ENCODE results near the gene SLAMF9.

SLAMF9 gene

GRCh38 chr1:159979257-159979656 is 25.2 kb upstream of the SLAMF9 start:
- H3K27me3 ChIP-seq (ENCODE audit: control insufficient read depth in 1 of 2, insufficient read depth in 2 of 2, low read length in 2 of 2), result no peaks in the 10 kb centered on the region
- peaks cover 3 to 23% of the 10 kb centered on the region in 2 donors for H3K36me3 ChIP-seq (ENCODE audit: control insufficient read depth in 1 of 2, insufficient read depth in 2 of 2, low read length in 2 of 2)
- no peaks in the 10 kb centered on the region for H3K9me3 ChIP-seq (ENCODE audit: control insufficient read depth in 1 of 2, low read length in 2 of 2)
- H3K27ac ChIP-seq (ENCODE audit: low read depth, low read length), result no peak overlapping the region
- H3K4me1 ChIP-seq (ENCODE audit: control insufficient read depth in 1 of 2, insufficient read depth in 2 of 2, low read length in 2 of 2), result no peaks in the 10 kb centered on the region
- no peak overlapping the region for H3K9ac ChIP-seq (ENCODE audit: low read depth in 1 of 2, low read length in 2 of 2)
- no peak overlapping the region for H3K4me3 ChIP-seq (ENCODE audit: low read depth in 1 of 2, low read length in 2 of 2)

GRCh38 chr1:159978107-159978398 is 24.0 kb upstream of the SLAMF9 start:
- Histone ChIP-seq H3K4me3 (ENCODE audit: low read depth in 1 of 2, low read length in 2 of 2) (no peak overlapping the region), H3K27me3 (ENCODE audit: control insufficient read depth in 1 of 2, insufficient read depth in 2 of 2, low read length in 2 of 2) (no peaks in the 10 kb centered on the region)

GRCh38 chr1:159977364-159978106 is 23.5 kb upstream of the SLAMF9 start:
- Histone ChIP-seq H3K9ac (ENCODE audit: low read depth in 1 of 2, low read length in 2 of 2) (no peak overlapping the region), H3K4me1 (ENCODE audit: control insufficient read depth in 1 of 2, insufficient read depth in 2 of 2, low read length in 2 of 2) (peaks cover 0 to 1% of the 10 kb centered on the region in 2 donors), H3K4me3 (ENCODE audit: low read depth in 1 of 2, low read length in 2 of 2) (no peak overlapping the region), H3K27ac (ENCODE audit: low read depth, low read length) (no peak overlapping the region), H3K36me3 (ENCODE audit: control insufficient read depth in 1 of 2, insufficient read depth in 2 of 2, low read length in 2 of 2) (peaks cover 3 to 25% of the 10 kb centered on the region in 2 donors), H3K27me3 (ENCODE audit: control insufficient read depth in 1 of 2, insufficient read depth in 2 of 2, low read length in 2 of 2) (no peaks in the 10 kb centered on the region), H3K9me3 (ENCODE audit: control insufficient read depth in 1 of 2, low read length in 2 of 2) (no peaks in the 10 kb centered on the region)

More at GRCh38 chr1:159978107-159978398, 24.0 kb upstream of the SLAMF9 start:
- H3K36me3 ChIP-seq (ENCODE audit: control insufficient read depth in 1 of 2, insufficient read depth in 2 of 2, low read length in 2 of 2), result peaks cover 3 to 23% of the 10 kb centered on the region in 2 donors
- no peak overlapping the region for H3K9ac ChIP-seq (ENCODE audit: low read depth in 1 of 2, low read length in 2 of 2)
- H3K27ac ChIP-seq (ENCODE audit: low read depth, low read length), result no peak overlapping the region
- H3K9me3 ChIP-seq (ENCODE audit: control insufficient read depth in 1 of 2, low read length in 2 of 2), result no peaks in the 10 kb centered on the region
- no peaks in the 10 kb centered on the region for H3K4me1 ChIP-seq (ENCODE audit: control insufficient read depth in 1 of 2, insufficient read depth in 2 of 2, low read length in 2 of 2)

DNA sequence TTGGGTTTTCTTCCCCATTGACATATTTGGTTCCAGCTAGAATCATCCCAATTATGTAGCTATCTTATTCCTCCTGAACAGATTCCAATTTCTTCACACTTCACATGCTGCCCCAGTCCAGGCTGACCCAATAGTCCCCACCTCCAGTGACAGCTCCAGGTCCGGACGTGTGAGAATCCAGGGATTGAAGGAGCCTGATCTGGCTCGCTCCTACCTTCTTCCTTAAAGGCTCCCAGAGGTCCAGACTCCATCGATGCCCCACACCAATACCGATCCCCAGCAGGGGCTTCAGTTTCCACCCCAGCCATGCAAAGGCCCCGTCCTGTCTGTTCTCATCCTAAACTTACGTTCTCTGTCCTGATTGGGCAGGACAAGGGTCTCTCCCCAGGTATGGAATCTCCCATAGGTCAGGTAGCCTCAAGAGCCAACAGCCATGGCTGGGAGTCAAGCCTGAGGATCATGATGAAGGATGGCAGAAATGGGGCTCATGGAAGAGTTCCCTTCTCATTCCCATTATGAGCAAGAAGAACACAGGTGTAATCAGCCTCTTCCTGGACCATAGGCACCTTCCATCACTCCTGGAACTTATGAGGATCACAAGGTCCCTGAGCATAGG is 20.4 kb upstream of the SLAMF9 start:
- no peaks in the 10 kb centered on the region for H3K27me3 ChIP-seq (ENCODE audit: control insufficient read depth in 1 of 2, insufficient read depth in 2 of 2, low read length in 2 of 2)
- H3K36me3 ChIP-seq (ENCODE audit: control insufficient read depth in 1 of 2, insufficient read depth in 2 of 2, low read length in 2 of 2), result peaks cover 3 to 11% of the 10 kb centered on the region in 2 donors
- H3K9me3 ChIP-seq (ENCODE audit: control insufficient read depth in 1 of 2, low read length in 2 of 2), result no peaks in the 10 kb centered on the region
- no peak overlapping the region for H3K9ac ChIP-seq (ENCODE audit: low read depth in 1 of 2, low read length in 2 of 2)
- peaks cover 25 to 27% of the 10 kb centered on the region in 2 donors for H3K4me1 ChIP-seq (ENCODE audit: control insufficient read depth in 1 of 2, insufficient read depth in 2 of 2, low read length in 2 of 2)
- no peak overlapping the region for H3K4me3 ChIP-seq (ENCODE audit: low read depth in 1 of 2, low read length in 2 of 2)
- H3K27ac ChIP-seq (ENCODE audit: low read depth, low read length), result no peak overlapping the region

GRCh38 chr1:159973350-159973940 is 19.4 kb upstream of the SLAMF9 start:
- Histone ChIP-seq H3K9ac (ENCODE audit: low read depth in 1 of 2, low read length in 2 of 2) (no peak overlapping the region), H3K9me3 (ENCODE audit: control insufficient read depth in 1 of 2, low read length in 2 of 2) (no peaks in the 10 kb centered on the region), H3K4me1 (ENCODE audit: control insufficient read depth in 1 of 2, insufficient read depth in 2 of 2, low read length in 2 of 2) (peaks cover 29 to 32% of the 10 kb centered on the region in 2 donors), H3K4me3 (ENCODE audit: low read depth in 1 of 2, low read length in 2 of 2) (no peak overlapping the region), H3K27me3 (ENCODE audit: control insufficient read depth in 1 of 2, insufficient read depth in 2 of 2, low read length in 2 of 2) (no peaks in the 10 kb centered on the region), H3K36me3 (ENCODE audit: control insufficient read depth in 1 of 2, insufficient read depth in 2 of 2, low read length in 2 of 2) (peaks cover 3 to 11% of the 10 kb centered on the region in 2 donors), H3K27ac (ENCODE audit: low read depth, low read length) (no peak overlapping the region)

DNA sequence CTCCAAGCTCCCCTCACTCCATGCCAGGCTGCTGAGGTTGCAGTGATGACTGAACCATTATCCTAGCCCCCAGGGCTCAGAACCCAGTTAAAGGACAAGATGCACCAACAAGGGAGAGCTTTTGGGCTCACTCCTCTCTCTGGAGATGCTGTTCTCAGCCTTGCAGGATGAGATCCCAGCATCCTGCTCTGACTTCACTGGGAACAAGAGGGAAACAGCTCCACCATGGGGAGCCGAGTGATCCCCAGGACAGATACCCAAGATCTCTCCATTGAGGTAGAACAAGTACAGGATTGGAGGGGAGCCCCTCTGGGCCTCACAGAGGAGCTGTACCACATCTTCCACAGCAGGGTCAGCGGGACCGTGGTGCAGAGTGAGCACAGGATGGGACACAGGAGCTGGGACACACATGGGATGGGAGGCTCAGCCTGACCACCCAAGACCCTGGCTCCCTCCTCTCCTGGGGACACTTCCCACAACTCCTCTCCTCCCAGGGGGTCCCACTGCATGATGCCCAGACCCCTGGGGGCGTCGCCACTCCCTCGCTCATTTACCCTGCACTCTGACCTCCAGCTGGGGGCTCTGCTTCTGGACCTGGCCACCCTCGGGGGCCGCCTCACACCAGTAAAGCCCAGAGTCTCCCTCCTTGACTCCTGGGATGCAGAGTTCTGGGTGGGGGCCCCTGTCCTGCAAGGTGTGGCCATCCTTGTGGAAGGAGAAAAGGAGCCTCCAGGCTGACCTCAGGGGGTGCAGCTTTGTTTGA is 18.6 kb upstream of the SLAMF9 start:
- Histone ChIP-seq H3K9ac (ENCODE audit: low read depth in 1 of 2, low read length in 2 of 2) (no peak overlapping the region), H3K4me3 (ENCODE audit: low read depth in 1 of 2, low read length in 2 of 2) (no peak overlapping the region), H3K27me3 (ENCODE audit: control insufficient read depth in 1 of 2, insufficient read depth in 2 of 2, low read length in 2 of 2) (no peaks in the 10 kb centered on the region), H3K36me3 (ENCODE audit: control insufficient read depth in 1 of 2, insufficient read depth in 2 of 2, low read length in 2 of 2) (peaks cover 3 to 7% of the 10 kb centered on the region in 2 donors), H3K9me3 (ENCODE audit: control insufficient read depth in 1 of 2, low read length in 2 of 2) (no peaks in the 10 kb centered on the region), H3K4me1 (ENCODE audit: control insufficient read depth in 1 of 2, insufficient read depth in 2 of 2, low read length in 2 of 2) (peaks cover 29 to 32% of the 10 kb centered on the region in 2 donors), H3K27ac (ENCODE audit: low read depth, low read length) (no peak overlapping the region)

DNA sequence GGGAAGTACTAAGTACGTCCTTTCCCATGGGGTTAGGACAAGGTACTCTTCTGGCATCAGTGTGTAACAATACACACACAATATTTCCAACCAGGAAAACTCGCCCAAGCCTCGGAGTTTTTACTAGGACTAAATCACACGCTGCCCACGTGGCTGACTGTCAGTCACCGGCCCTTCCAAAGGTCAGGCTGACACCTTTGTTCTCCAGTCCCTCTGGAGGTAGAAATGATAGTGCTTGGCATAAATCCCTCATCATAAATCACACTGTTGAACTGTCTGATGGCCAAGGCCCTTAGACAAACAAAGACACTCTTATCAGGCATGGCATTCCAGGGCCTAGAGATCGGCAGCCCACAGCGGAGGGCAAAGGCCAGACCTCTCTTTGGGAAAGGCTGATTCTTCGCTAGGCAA is 16.9 kb upstream of the SLAMF9 start:
- Histone ChIP-seq H3K27ac (ENCODE audit: low read depth, low read length) (no peak overlapping the region), H3K36me3 (ENCODE audit: control insufficient read depth in 1 of 2, insufficient read depth in 2 of 2, low read length in 2 of 2) (peaks cover 0 to 6% of the 10 kb centered on the region in 2 donors), H3K4me3 (ENCODE audit: low read depth in 1 of 2, low read length in 2 of 2) (peak overlapping the region in 1 of 2 donors; percentile 8), H3K9me3 (ENCODE audit: control insufficient read depth in 1 of 2, low read length in 2 of 2) (no peaks in the 10 kb centered on the region), H3K27me3 (ENCODE audit: control insufficient read depth in 1 of 2, insufficient read depth in 2 of 2, low read length in 2 of 2) (no peaks in the 10 kb centered on the region), H3K4me1 (ENCODE audit: control insufficient read depth in 1 of 2, insufficient read depth in 2 of 2, low read length in 2 of 2) (peaks cover 29 to 32% of the 10 kb centered on the region in 2 donors), H3K9ac (ENCODE audit: low read depth in 1 of 2, low read length in 2 of 2) (no peak overlapping the region)

DNA sequence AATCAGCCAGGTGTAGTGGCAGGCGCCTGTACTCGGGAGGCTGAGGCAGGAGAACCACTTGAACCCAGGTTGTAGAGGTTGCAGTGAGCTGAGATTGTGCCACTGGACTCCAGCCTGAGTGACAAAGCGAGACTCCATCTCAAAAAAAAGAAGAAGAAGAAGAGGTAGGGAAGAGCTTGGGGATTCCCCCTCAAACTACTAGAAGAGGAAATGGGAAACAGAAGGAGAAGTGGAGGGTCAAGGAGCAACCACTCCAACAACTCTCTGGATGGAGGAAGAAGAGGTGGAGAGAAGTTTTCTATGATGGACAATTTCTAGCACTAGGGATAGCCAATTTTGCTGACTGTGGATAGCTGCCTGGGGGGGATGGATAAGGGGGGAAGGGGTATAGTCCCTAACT is 14.9 kb upstream of the SLAMF9 start:
- Histone ChIP-seq H3K27ac (ENCODE audit: low read depth, low read length) (no peak overlapping the region), H3K4me3 (ENCODE audit: low read depth in 1 of 2, low read length in 2 of 2) (no peak overlapping the region), H3K9me3 (ENCODE audit: control insufficient read depth in 1 of 2, low read length in 2 of 2) (no peaks in the 10 kb centered on the region), H3K9ac (ENCODE audit: low read depth in 1 of 2, low read length in 2 of 2) (no peak overlapping the region), H3K36me3 (ENCODE audit: control insufficient read depth in 1 of 2, insufficient read depth in 2 of 2, low read length in 2 of 2) (peaks cover 0 to 6% of the 10 kb centered on the region in 2 donors), H3K27me3 (ENCODE audit: control insufficient read depth in 1 of 2, insufficient read depth in 2 of 2, low read length in 2 of 2) (no peaks in the 10 kb centered on the region), H3K4me1 (ENCODE audit: control insufficient read depth in 1 of 2, insufficient read depth in 2 of 2, low read length in 2 of 2) (peaks cover 29 to 38% of the 10 kb centered on the region in 2 donors)

GRCh38 chr1:159965263-159965662 is 11.2 kb upstream of the SLAMF9 start:
- Histone ChIP-seq H3K4me3 (ENCODE audit: low read depth in 1 of 2, low read length in 2 of 2) (peak overlapping the region in 1 of 2 donors; percentile 43), H3K4me1 (ENCODE audit: control insufficient read depth in 1 of 2, insufficient read depth in 2 of 2, low read length in 2 of 2) (peaks cover 15 to 27% of the 10 kb centered on the region in 2 donors), H3K9me3 (ENCODE audit: control insufficient read depth in 1 of 2, low read length in 2 of 2) (no peaks in the 10 kb centered on the region), H3K27ac (ENCODE audit: low read depth, low read length) (no peak overlapping the region), H3K36me3 (ENCODE audit: control insufficient read depth in 1 of 2, insufficient read depth in 2 of 2, low read length in 2 of 2) (no peaks in the 10 kb centered on the region), H3K9ac (ENCODE audit: low read depth in 1 of 2, low read length in 2 of 2) (no peak overlapping the region), H3K27me3 (ENCODE audit: control insufficient read depth in 1 of 2, insufficient read depth in 2 of 2, low read length in 2 of 2) (no peaks in the 10 kb centered on the region)

- no peaks in the 10 kb centered on the region for H3K36me3 ChIP-seq (ENCODE audit: control insufficient read depth in 1 of 2, insufficient read depth in 2 of 2, low read length in 2 of 2)
- H3K9ac ChIP-seq (ENCODE audit: low read depth in 1 of 2, low read length in 2 of 2), result no peak overlapping the region
- peaks cover 5 to 17% of the 10 kb centered on the region in 2 donors for H3K4me1 ChIP-seq (ENCODE audit: control insufficient read depth in 1 of 2, insufficient read depth in 2 of 2, low read length in 2 of 2)
- peak overlapping the region; percentile 11 to 51 for H3K4me3 ChIP-seq (ENCODE audit: low read depth in 1 of 2, low read length in 2 of 2)
- no peaks in the 10 kb centered on the region for H3K9me3 ChIP-seq (ENCODE audit: control insufficient read depth in 1 of 2, low read length in 2 of 2)
- H3K27ac ChIP-seq (ENCODE audit: low read depth, low read length), result no peak overlapping the region
- no peaks in the 10 kb centered on the region for H3K27me3 ChIP-seq (ENCODE audit: control insufficient read depth in 1 of 2, insufficient read depth in 2 of 2, low read length in 2 of 2)
Measured at GRCh38 chr1:159964144-159964543, 10.1 kb upstream of the SLAMF9 start.
